Body of pancreas (tissue), 4 donors: ENCODE data around the gene SFXN5. TPM values are rescaled to one million over a fixed set of nuclear protein-coding genes. Genes with fewer than 3 reads are reported as not detected.

Source experiments
- ATAC-seq: fragments of 150-250 bp; one replicate; pipeline ENCODE4 v1.9.1; 2016
- DNase-seq, 4 donors: peaks; one replicate each; pipeline ENCODE4 v3.0.0-alpha.2; 2019
- H3K27ac ChIP-seq, 4 donors: fragments of 200-600 bp; sonication (generic); 1 replicate in 3 of 4; 2 replicates in 1 of 4; pipeline versions ENCODE4 v1.5.1 to v1.6.1; 2016 to 2019; ENCODE audit warnings: mild to moderate bottlenecking in 1 of 4, mixed read lengths in 1 of 4, moderate library complexity in 1 of 4
- H3K27me3 ChIP-seq, 2 donors: fragments of 200-600 bp; sonication (generic); one replicate each; pipeline ENCODE4 v1.6.0; 2016; ENCODE audit warnings: mild to moderate bottlenecking in 1 of 2
- H3K36me3 ChIP-seq, 2 donors: fragments of 200-600 bp; sonication (generic); replicated peaks in 1 of 2; 2 replicates each; pipeline ENCODE4 v1.5.1; 2016; ENCODE audit warnings: low read depth in 2 of 2; ENCODE audit not compliant: insufficient read depth in 1 of 2
- H3K4me1 ChIP-seq: fragments of 200-600 bp; sonication (generic); one replicate; pipeline ENCODE4 v1.6.0; 2016
- H3K4me3 ChIP-seq, 2 donors: fragments of 200-600 bp; sonication (generic); 1 replicate in 1 of 2; 2 replicates in 1 of 2; pipeline ENCODE4 v1.5.1; 2016 to 2019
- H3K9me3 ChIP-seq, 3 donors: fragments of 200-600 bp; sonication (generic); 1 replicate in 2 of 3; 2 replicates in 1 of 3; pipeline ENCODE4 v1.5.1; 2016
- CTCF ChIP-seq, 7 experiments: fragments of 450-650 bp in 4 of 7; fragments of 200-600 bp in 3 of 7; sonication (generic) in 3 of 7; IDR thresholded peaks; one replicate each; pipeline ENCODE4 v1.5.1; 2016 to 2019; ENCODE audit warnings: antibody characterized with exemption in 7 of 7
- POLR2A ChIP-seq, 3 donors: fragments of 450-650 bp; IDR thresholded peaks; one replicate each; pipeline ENCODE4 v1.6.1; 2016; ENCODE audit warnings: antibody characterized with exemption in 3 of 3, mild to moderate bottlenecking in 2 of 3
- WGBS, 2 donors: methylation state at CpG; one replicate each; pipeline ENCODE4 v1.1.5; 2017; 5-methylcytosine and 5-hydroxymethylcytosine counted together
- intact Hi-C: fragments of 100-400 bp; cut with DNase I; formaldehyde crosslinking; loops from one replicate; pipeline ENCODE4 v1.15.1; 2023
- total RNA-seq, 2 donors: library from RNA; depleted of rRNA; stranded (reverse); fragments of >200 nt; gene quantifications; one replicate each; pipeline ENCODE4 v1.1.0, GENCODE V29; 2016

The SFXN5 gene
- total RNA-seq, 2 donors from 2014 or later, result 4.3 to 5.4 TPM

GRCh38 chr2:72944804-72945449 lies 126.6 kb downstream of the SFXN5 start:
- intact Hi-C loops, result no loop called here
- WGBS, 2 donors, result 90 to 94% methylated on average over 15 to 16 of the region's 16 CpGs

GRCh38 chr2:72943540-72944395 lies 127.7 kb downstream of the SFXN5 start:
- ATAC-seq (no peak), DNase-seq (no peak)
- no peaks in the 10 kb centered on the region for H3K27me3 ChIP-seq
- H3K9me3 ChIP-seq, result no peaks in the 10 kb centered on the region
- TF ChIP-seq CTCF (IDR thresholded peaks at IDR 0.05) (no peak), POLR2A (IDR thresholded peaks at IDR 0.05) (no peak)
- H3K4me1 ChIP-seq, result no peaks in the 10 kb centered on the region
- WGBS, 2 donors, result 83 to 88% methylated on average over 5 to 7 of the region's 7 CpGs
- H3K4me3 ChIP-seq, result no peak overlapping the region
- H3K27ac ChIP-seq, result no peak overlapping the region
- no peaks in the 10 kb centered on the region for H3K36me3 ChIP-seq
- intact Hi-C loops, result no loop called here

More at GRCh38 chr2:72944804-72945449, 126.6 kb downstream of the SFXN5 start:
- no peak overlapping the region for H3K27ac ChIP-seq
- no peaks in the 10 kb centered on the region for H3K9me3 ChIP-seq
- no peak overlapping the region for H3K4me3 ChIP-seq
- ATAC-seq (no peak), DNase-seq (no peak)
- no peaks in the 10 kb centered on the region for H3K4me1 ChIP-seq
- H3K36me3 ChIP-seq, result no peaks in the 10 kb centered on the region
- no peaks in the 10 kb centered on the region for H3K27me3 ChIP-seq
- no peak for TF ChIP-seq POLR2A (IDR thresholded peaks at IDR 0.05)
- no peak for TF ChIP-seq CTCF (IDR thresholded peaks at IDR 0.05)

GRCh38 chr2:72942881-72943418 lies 128.6 kb downstream of the SFXN5 start:
- no peak overlapping the region for H3K4me3 ChIP-seq
- no peak for TF ChIP-seq POLR2A (IDR thresholded peaks at IDR 0.05)
- no peak for DNase-seq
- H3K9me3 ChIP-seq, result no peaks in the 10 kb centered on the region
- intact Hi-C loops, result no loop called here
- no peak for ATAC-seq
- H3K36me3 ChIP-seq, result no peaks in the 10 kb centered on the region
- WGBS, 2 donors, result 94% methylated on average over 5 to 7 of the region's 8 CpGs
- H3K27ac ChIP-seq, result no peak overlapping the region
- H3K4me1 ChIP-seq, result no peaks in the 10 kb centered on the region
- no peaks in the 10 kb centered on the region for H3K27me3 ChIP-seq

- Histone ChIP-seq H3K4me1 (no peaks in the 10 kb centered on the region), H3K9me3 (no peaks in the 10 kb centered on the region), H3K36me3 (no peaks in the 10 kb centered on the region), H3K27me3 (no peaks in the 10 kb centered on the region), H3K4me3 (no peak overlapping the region), H3K27ac (no peak overlapping the region)
- no peak for ATAC-seq
- no peak for TF ChIP-seq POLR2A (IDR thresholded peaks at IDR 0.05)
- TF ChIP-seq CTCF (IDR thresholded peaks at IDR 0.05), result no peak
- 74 to 95% methylated on average over 4 to 8 of the region's 8 CpGs for WGBS, 2 donors
- DNase-seq, result no peak
- intact Hi-C loops, result no loop called here
Observed at GRCh38 chr2:72942293-72942692, 129.2 kb downstream of the SFXN5 start.

- ATAC-seq (no peak), DNase-seq (no peak)
- Histone ChIP-seq H3K4me3 (no peak overlapping the region), H3K9me3 (no peaks in the 10 kb centered on the region), H3K4me1 (no peaks in the 10 kb centered on the region), H3K27ac (no peak overlapping the region), H3K36me3 (no peaks in the 10 kb centered on the region), H3K27me3 (no peaks in the 10 kb centered on the region)
- WGBS, 2 donors, result 75 to 87% methylated on average over 6 of the region's 6 CpGs
- intact Hi-C loops, result no loop called here
- no peak for TF ChIP-seq CTCF (IDR thresholded peaks at IDR 0.05)
- no peak for TF ChIP-seq POLR2A (IDR thresholded peaks at IDR 0.05)
Observed at GRCh38 chr2:72940786-72941185, 130.7 kb downstream of the SFXN5 start.
